Measurements from ENCODE around the gene MRPL33. TPM values are rescaled to one million over a fixed set of nuclear protein-coding genes. Genes with fewer than 3 reads are reported as not detected.

Gene MRPL33
- total RNA-seq, 1 donor from 2014 or later: 59.6 TPM

GRCh38 chr2:27799646-27800010 lies 28.1 kb downstream of the MRPL33 start:
- no peak overlapping the region for H3K4me3 Mint-ChIP-seq
- intact Hi-C loops (cut with micrococcal nuclease): no loop called here

GRCh38 chr2:27800856-27801255 lies 29.3 kb downstream of the MRPL33 start:
- Mint-ChIP-seq H3K27me3 (no peaks in the 10 kb centered on the region), H3K4me1 (no peaks in the 10 kb centered on the region), H3K27ac (no peak overlapping the region), H3K36me3 (ENCODE audit: low read depth) (no peaks in the 10 kb centered on the region), H3K4me3 (no peak overlapping the region), H3K9me3 (no peaks in the 10 kb centered on the region)
- intact Hi-C loops (cut with micrococcal nuclease): no loop called here
- DNase-seq: no peak

More at GRCh38 chr2:27799646-27800010, 28.1 kb downstream of the MRPL33 start:
- Mint-ChIP-seq H3K9me3 (no peaks in the 10 kb centered on the region), H3K27ac (no peak overlapping the region), H3K4me1 (no peaks in the 10 kb centered on the region), H3K27me3 (no peaks in the 10 kb centered on the region), H3K36me3 (ENCODE audit: low read depth) (no peaks in the 10 kb centered on the region)
- DNase-seq: no peak

- intact Hi-C loops (cut with micrococcal nuclease): no loop called here
Observed at GRCh38 chr2:27802547-27802946, 31.0 kb downstream of the MRPL33 start.

GRCh38 chr2:27803046-27803445 lies 31.5 kb downstream of the MRPL33 start:
- Mint-ChIP-seq H3K4me1 (no peaks in the 10 kb centered on the region), H3K4me3 (no peak overlapping the region), H3K9me3 (no peaks in the 10 kb centered on the region), H3K27ac (no peak overlapping the region), H3K36me3 (ENCODE audit: low read depth) (no peaks in the 10 kb centered on the region), H3K27me3 (no peaks in the 10 kb centered on the region)
- no peak for DNase-seq
- intact Hi-C loops (cut with micrococcal nuclease): no loop called here

More at GRCh38 chr2:27802547-27802946, 31.0 kb downstream of the MRPL33 start:
- Mint-ChIP-seq H3K4me1 (no peaks in the 10 kb centered on the region), H3K9me3 (no peaks in the 10 kb centered on the region), H3K27me3 (no peaks in the 10 kb centered on the region), H3K36me3 (ENCODE audit: low read depth) (no peaks in the 10 kb centered on the region), H3K27ac (no peak overlapping the region), H3K4me3 (no peak overlapping the region)
- DNase-seq: no peak

GRCh38 chr2:27804146-27804545 lies 32.6 kb downstream of the MRPL33 start:
- intact Hi-C loops (cut with micrococcal nuclease): no loop called here
- Mint-ChIP-seq H3K4me1 (no peaks in the 10 kb centered on the region), H3K4me3 (no peak overlapping the region), H3K9me3 (no peaks in the 10 kb centered on the region), H3K27ac (no peak overlapping the region), H3K27me3 (no peaks in the 10 kb centered on the region), H3K36me3 (ENCODE audit: low read depth) (no peaks in the 10 kb centered on the region)
- DNase-seq: no peak

GRCh38 chr2:27805180-27805579 lies 33.7 kb downstream of the MRPL33 start:
- Mint-ChIP-seq H3K27me3 (no peaks in the 10 kb centered on the region), H3K4me3 (no peak overlapping the region), H3K27ac (no peak overlapping the region), H3K4me1 (no peaks in the 10 kb centered on the region), H3K9me3 (no peaks in the 10 kb centered on the region), H3K36me3 (ENCODE audit: low read depth) (no peaks in the 10 kb centered on the region)
- DNase-seq: no peak
- intact Hi-C loops (cut with micrococcal nuclease): no loop called here

GRCh38 chr2:27806311-27807059 lies 35.0 kb downstream of the MRPL33 start:
- peak; percentile 38 for DNase-seq
- Mint-ChIP-seq H3K9me3 (no peaks in the 10 kb centered on the region), H3K27me3 (no peaks in the 10 kb centered on the region), H3K36me3 (ENCODE audit: low read depth) (no peaks in the 10 kb centered on the region), H3K27ac (no peak overlapping the region), H3K4me1 (no peaks in the 10 kb centered on the region), H3K4me3 (no peak overlapping the region)
- intact Hi-C loops (cut with micrococcal nuclease): no loop called here

GRCh38 chr2:27807476-27807875 lies 36.0 kb downstream of the MRPL33 start:
- no peaks in the 10 kb centered on the region for H3K36me3 Mint-ChIP-seq (ENCODE audit: low read depth)
- H3K9me3 Mint-ChIP-seq: no peaks in the 10 kb centered on the region
- H3K27me3 Mint-ChIP-seq: no peaks in the 10 kb centered on the region
- peaks cover 3% of the 10 kb centered on the region for H3K4me1 Mint-ChIP-seq
- peak; percentile 57 for DNase-seq
- intact Hi-C loops (cut with micrococcal nuclease): no loop called here
- H3K4me3 Mint-ChIP-seq: no peak overlapping the region
- no peak overlapping the region for H3K27ac Mint-ChIP-seq

GRCh38 chr2:27808418-27808817 lies 36.9 kb downstream of the MRPL33 start:
- Mint-ChIP-seq H3K36me3 (ENCODE audit: low read depth) (no peaks in the 10 kb centered on the region), H3K27me3 (no peaks in the 10 kb centered on the region), H3K4me1 (peaks cover 3% of the 10 kb centered on the region), H3K9me3 (no peaks in the 10 kb centered on the region), H3K27ac (no peak overlapping the region), H3K4me3 (no peak overlapping the region)
- DNase-seq: no peak
- intact Hi-C loops (cut with micrococcal nuclease): no loop called here

GRCh38 chr2:27808984-27809383 lies 37.5 kb downstream of the MRPL33 start:
- Mint-ChIP-seq H3K4me3 (no peak overlapping the region), H3K27ac (no peak overlapping the region), H3K27me3 (no peaks in the 10 kb centered on the region), H3K4me1 (peaks cover 3% of the 10 kb centered on the region), H3K9me3 (no peaks in the 10 kb centered on the region), H3K36me3 (ENCODE audit: low read depth) (no peaks in the 10 kb centered on the region)
- intact Hi-C loops (cut with micrococcal nuclease): no loop called here
- no peak for DNase-seq

GRCh38 chr2:27809761-27810241 lies 38.3 kb downstream of the MRPL33 start:
- H3K9me3 Mint-ChIP-seq: no peaks in the 10 kb centered on the region
- intact Hi-C loops (cut with micrococcal nuclease): no loop called here
- DNase-seq: no peak
- H3K4me3 Mint-ChIP-seq: no peak overlapping the region
- peaks cover 3% of the 10 kb centered on the region for H3K4me1 Mint-ChIP-seq
- H3K36me3 Mint-ChIP-seq (ENCODE audit: low read depth): no peaks in the 10 kb centered on the region
- no peak overlapping the region for H3K27ac Mint-ChIP-seq
- no peaks in the 10 kb centered on the region for H3K27me3 Mint-ChIP-seq

- H3K4me1 Mint-ChIP-seq: peaks cover 3% of the 10 kb centered on the region
- H3K9me3 Mint-ChIP-seq: no peaks in the 10 kb centered on the region
- no peak for DNase-seq
- no peak overlapping the region for H3K4me3 Mint-ChIP-seq
- no peak overlapping the region for H3K27ac Mint-ChIP-seq
- intact Hi-C loops (cut with micrococcal nuclease): no loop called here
- no peaks in the 10 kb centered on the region for H3K27me3 Mint-ChIP-seq
- H3K36me3 Mint-ChIP-seq (ENCODE audit: low read depth): no peaks in the 10 kb centered on the region
Observed at GRCh38 chr2:27810455-27810854, 38.9 kb downstream of the MRPL33 start.

GRCh38 chr2:27811768-27812167 lies 40.2 kb downstream of the MRPL33 start:
- Mint-ChIP-seq H3K27me3 (no peaks in the 10 kb centered on the region), H3K36me3 (ENCODE audit: low read depth) (no peaks in the 10 kb centered on the region), H3K4me1 (peaks cover 3% of the 10 kb centered on the region), H3K27ac (no peak overlapping the region), H3K4me3 (no peak overlapping the region), H3K9me3 (no peaks in the 10 kb centered on the region)
- no peak for DNase-seq
- intact Hi-C loops (cut with micrococcal nuclease): no loop called here

- intact Hi-C loops (cut with micrococcal nuclease): no loop called here
- no peak overlapping the region for H3K4me3 Mint-ChIP-seq
- no peaks in the 10 kb centered on the region for H3K36me3 Mint-ChIP-seq (ENCODE audit: low read depth)
- H3K27ac Mint-ChIP-seq: no peak overlapping the region
- H3K9me3 Mint-ChIP-seq: no peaks in the 10 kb centered on the region
- no peak for DNase-seq
- peaks cover 3% of the 10 kb centered on the region for H3K4me1 Mint-ChIP-seq
- H3K27me3 Mint-ChIP-seq: no peaks in the 10 kb centered on the region
Observed at GRCh38 chr2:27814758-27815157, 43.2 kb downstream of the MRPL33 start.
